Right renal cortex interstitium (tissue), 3 donors: ENCODE data around the gene HRAS. TPM values are rescaled to one million over a fixed set of nuclear protein-coding genes. Genes with fewer than 3 reads are reported as not detected.

Source experiments
- DNase-seq, 3 donors: peaks; one replicate each; pipeline ENCODE4 v3.0.0-alpha.2; 2013; ENCODE audit warnings: low read depth in 3 of 3, low spot score in 2 of 3
- polyA plus RNA-seq, 3 donors: library from polyadenylated mRNA; unstranded; fragments of 120-200 nt; gene quantifications; one replicate each; pipeline ENCODE4 v1.2.1, GENCODE V29; 2013; ENCODE audit not compliant: insufficient read length in 3 of 3

Gene HRAS
- polyA plus RNA-seq, 3 donors: 36.8 to 44.5 (median 39.2) TPM

DNA sequence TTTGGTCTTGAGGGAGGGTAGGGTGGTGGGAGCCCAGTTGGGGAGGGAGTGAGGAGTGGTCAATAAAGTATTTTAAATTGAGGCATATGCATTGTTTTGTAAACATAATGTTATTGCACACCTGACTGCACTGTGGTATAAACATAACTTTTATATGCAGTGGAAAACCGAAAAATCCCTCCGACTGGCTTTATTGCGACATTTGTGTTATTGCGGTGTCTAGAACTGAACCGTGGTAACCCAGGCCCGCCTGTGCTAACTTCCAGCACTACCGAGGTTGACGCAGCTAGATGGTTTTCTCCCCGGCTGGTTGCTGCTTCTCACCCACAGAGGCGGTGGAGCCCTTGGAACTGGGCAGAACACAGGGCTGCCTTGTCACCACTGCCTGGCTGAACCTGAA is 20.8 kb downstream of the HRAS start:
- DNase-seq: no peak

DNA sequence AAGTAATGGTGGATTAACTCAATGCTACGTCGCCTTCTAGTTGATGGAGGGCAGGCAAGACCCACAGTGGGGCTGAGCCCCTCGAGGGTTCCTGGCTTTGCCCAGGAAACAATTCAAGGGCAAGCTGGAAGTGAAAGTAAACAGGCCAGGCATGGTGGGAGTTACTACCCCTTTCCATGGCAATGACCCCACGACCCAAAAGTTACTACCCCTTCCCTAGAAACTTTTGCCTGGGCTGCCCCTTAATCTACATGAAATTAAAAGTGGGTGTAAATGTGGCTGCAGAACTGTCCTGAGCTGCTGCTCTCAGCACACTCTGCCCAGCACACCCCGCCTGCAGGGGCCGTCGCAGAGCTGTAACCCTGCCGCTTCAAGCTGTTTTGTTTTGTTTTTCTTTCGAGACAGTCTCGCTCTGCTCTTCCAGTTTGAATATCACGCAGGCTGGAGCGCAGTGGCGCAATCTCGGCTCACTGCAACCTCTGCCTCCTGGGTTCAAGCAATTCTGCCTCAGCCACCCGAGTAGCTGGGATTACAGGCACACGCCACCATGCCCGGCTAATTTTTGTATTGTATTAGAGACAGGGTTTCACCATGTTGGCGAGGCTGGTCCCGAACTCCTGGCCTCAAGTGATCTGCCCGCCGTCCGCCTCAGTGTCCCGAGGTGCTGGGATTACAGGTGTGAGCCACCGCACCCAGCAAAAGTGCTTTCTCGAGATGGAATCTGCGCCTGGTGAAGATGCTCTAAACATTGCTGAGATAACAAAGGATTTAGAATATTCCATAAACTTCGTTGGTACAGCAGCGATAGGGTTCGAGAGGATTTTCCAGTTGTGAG is 22.4 kb downstream of the HRAS start:
- no peak for DNase-seq

DNA sequence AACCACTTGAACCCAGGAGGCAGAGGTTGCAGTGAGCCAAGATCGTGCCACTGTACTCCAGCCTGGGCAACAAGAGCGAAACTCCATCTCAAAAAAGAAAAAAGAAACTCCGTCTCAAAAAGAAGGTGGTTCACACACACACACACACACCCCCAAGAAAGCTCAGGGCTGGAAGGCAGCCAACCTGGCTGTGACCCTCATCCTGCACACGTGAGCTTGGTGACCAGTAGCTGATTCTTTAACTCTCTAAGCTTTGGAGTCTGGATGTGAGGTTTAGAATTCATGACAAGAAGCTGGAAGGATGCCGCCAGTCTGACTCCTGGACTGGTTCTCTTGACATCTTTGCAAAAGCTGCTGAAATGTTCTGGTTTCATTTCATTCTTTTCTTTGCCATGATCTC is 26.4 kb downstream of the HRAS start:
- no peak for DNase-seq

DNA sequence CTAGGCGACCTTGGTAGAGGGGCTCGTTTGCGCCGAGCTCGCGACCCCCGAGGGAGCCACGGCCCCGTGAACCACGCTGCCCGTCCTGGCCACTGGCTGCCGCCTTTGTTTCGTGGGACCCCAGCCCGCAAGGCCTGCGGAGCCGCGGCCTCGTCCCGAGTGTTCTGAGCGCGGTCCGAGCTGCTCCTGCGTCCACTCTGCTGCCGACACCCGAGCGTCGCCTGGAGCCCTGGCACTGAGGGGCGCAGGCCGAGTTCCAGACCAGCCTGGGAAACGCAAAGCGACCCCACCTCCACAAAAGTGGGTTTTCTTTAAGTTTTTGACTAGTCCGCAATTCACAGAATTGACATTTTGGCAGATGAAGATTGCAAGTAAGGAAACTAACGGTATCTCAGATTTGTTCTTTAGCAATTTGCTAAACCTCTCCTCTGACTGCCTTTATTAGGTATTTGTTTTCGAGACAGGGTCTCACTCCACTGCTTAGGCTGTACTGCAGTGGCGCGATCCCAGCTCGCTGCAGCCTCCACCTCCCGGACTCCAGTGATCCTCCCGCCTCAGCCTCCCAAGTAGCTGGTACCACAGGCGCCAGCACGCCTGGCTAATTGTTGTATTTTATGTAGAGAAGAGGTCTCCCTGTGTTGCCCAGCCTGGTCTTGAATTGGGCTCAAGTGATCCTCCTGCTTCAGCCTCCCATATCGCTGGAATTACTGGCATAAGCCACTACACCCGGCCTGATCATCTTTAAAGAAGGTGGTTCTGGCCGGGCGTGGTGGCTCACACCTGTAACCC is 27.5 kb downstream of the HRAS start:
- no peak for DNase-seq

DNA sequence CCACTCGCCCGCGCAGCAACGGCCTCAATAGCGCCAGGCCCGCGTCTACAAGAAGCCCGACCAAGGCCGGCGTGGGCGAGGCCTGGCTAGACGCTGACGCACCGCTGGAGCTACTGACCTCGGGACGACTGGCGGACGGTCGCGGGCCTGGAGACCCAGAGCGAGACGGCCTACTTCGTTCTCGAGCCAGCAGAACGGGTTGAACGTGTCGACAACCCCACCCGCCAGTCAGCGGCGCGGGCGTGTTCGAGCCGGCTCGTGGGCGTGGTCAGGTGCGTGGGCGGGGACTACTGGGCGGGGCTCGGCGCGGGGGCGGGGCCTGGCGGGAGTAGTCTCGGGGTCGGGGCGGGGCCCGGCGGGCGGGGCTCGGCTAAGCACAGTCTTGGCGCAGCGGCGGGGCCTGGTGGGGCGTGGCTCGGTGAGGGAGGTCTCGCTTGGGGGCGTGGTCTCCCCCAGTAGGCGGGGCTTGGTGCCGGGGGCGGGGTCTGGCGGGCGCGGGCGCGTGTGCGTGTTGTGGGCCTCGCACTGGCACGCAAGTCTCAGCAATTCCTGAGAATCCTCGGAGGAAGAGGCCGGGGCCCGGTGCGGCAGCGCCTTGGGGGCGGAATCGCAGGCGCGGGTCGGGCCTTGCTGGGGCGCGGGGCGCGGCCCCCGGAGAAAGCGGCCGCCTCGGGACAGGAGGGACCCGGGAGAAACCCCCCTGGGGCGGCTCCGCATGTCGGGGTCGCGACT is 28.2 kb downstream of the HRAS start, which contains the start of gene RNH1:
Gene RNH1 (minus strand): TSS at position 248 of the 732 bp plus-strand sequence. CDS start 5,080 bp downstream, outside the sequence.
- peak in 1 of 3 donors; percentile 79 for DNase-seq

DNA sequence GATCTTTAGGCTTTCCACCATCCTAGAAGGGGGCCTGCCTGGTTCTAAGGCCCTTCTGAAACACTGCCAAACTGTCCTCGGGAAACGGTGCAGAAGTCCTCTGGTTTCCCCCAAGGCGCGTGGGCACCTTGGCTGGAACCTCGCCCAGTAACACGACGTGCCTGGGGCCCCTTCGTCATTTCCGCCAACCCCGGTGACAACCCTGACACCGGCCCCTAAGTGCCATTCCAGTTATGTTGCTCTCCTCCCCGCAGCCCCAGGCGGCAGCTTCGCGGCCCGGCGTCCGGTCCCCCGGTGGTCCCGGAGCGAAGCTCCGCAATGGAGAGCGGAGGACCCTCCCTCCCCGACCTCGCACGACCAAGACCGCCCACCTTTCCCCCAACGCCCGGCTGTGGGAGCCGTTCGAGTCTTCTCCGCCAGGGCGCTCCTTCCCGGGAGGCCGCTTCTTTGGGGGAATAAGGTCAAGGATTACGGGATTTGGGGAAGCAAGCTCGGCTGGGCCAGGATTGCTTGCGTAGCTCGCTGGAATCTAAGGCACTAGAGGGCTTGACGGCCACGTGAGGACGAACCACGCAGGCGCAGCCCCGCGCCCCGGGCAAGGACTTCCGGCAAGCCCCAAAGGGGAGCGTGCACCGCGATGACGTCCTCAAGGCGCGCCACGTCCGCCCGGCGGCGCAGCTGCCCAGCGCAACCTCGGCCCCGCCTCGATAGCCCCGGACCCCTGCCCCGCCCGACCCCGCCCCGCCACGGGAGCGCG is 29.0 kb downstream of the HRAS start:
- DNase-seq: peak; percentile 89 to 93 (median 92)

DNA sequence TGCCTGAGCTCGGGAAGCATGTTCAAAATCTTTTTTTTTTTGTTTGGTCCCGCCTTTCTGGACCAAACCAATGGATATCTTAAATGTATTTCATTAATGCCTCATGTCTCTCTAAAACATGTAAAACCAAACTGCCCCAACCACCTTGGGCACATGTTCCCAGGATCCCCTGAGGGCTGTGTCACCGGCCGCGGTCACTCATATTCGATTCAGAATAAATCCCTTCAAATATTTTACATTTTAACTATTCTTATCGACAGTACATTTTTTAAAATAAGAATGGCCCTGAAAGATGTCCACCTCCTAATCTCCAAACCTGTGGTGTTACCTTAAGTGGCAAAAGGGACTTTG is 30.4 kb downstream of the HRAS start:
- no peak for DNase-seq

DNA sequence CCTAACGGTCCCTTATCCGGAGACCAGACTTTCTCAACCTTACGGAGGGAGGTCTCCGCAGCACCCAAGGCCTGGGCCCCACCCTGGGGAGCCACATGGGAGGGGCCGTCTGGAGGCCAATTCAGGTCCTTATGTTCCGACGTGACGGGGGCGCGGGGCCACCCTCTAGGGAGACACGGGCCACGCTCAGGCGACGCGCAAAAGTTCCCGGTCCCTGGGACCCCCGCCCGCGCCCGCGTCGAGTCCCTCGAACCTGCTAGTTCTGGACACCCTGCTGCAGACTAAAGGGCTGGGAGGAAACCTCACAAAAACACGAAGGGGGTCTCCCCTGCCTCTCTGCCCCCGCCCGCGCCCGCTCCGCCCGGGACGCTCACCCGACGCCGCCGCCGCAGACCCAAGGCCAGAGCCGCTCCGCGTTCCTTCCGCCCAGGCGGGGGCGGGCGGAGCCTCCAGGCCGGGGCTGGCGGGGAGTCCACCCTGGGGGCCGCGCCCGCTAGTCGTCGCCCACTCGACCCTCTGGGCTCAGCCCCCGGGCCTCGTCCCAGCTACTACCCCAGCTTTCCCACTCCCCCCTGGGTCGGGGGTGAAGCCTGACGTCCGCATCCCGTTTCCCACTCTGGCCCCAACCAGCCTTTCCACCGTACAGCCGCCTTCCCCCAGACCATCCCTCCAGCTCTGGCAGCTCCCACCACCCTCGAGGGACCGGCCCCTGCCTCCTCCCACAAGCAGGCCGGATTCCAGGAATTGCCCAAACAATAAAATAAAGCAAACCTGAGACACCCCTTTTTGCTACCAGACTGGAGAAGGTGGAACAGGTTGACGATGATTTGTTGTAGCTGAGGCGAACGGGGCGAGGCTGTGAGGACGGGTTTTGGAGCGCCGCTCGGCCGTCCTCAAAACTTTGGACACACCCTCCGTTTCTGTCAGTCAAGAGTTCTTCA is 31.1 kb downstream of the HRAS start:
- DNase-seq: no peak

DNA sequence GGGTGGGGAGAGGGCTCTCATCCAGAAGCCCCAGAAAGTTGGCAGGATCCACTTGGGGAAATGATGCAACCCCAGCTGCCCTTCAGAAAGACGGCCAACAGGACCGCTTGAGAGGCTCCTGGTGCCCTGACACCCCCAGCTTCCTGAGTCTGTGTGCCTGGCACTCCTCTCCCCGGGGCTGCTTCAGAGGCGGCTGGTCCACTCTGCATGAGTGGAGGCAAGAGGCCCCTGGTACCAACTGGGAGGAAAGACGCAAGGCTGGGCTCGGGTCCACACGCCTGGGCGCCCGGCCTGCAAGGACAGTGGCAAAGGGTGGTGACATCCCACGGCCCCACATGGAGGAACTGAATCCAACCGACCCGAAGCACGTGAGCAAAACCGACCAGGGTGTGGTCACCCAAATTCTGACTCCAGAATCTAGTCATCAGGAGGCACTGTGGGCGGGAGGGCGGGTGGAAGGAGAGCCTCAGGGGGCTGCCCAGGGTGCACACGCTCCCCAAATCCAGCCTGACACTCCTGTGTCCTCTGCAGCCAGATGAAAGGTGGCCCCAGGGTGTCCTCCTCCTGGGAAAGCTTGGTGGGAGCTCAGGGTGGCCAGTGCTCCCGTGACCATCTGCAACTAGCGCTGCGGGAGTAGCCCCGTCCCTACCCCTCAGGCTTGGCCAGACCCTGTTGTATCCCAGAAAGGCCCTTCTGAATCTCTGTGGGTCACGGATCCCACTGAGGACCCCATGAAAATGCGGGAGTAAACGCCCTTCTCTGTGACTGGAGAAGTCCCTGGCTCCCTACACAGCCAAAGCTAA is 32.0 kb downstream of the HRAS start:
- no peak for DNase-seq

DNA sequence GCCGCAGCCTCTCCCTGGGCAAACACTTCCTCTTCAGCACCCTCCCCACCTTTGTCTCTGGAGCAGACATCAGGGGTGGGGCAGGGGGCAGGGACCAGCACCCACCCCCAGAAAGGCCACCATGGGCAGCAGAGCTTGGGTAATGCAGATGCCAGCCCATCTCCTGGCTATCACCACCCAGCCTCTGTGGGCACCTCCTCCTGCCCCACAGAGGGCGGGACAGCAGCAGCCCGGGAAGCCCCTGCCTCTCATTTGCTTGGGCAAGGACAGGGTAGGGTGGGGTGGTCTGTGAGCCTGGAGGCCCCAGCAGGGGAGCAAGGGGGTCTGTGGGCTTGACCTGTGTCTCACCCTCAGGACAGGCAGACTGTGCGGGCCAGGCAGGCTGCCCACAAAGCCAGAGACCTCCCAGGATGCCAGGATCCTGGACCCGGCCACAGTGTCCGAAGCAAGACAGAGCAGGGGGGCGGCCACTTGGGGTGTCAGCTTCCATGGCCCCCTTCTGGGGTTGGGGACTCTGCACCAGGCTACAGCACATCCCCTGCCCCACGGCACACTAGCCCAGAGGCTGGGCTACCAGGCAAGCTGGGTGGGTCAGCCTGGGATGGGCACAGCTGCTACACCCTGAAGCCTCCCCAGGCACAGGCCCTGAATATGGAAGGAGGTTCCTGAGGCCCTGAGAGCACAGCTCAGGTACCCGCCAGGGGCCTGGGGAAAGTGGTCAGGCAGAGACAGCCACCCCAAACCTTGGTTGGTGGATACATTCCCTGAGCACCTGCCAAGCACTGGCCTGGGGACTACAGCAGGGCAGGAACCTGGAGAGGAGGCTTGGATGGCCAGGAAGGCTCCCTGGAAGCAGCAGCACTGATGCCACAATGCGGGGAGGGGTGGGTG is 32.8 kb downstream of the HRAS start:
- DNase-seq: no peak

DNA sequence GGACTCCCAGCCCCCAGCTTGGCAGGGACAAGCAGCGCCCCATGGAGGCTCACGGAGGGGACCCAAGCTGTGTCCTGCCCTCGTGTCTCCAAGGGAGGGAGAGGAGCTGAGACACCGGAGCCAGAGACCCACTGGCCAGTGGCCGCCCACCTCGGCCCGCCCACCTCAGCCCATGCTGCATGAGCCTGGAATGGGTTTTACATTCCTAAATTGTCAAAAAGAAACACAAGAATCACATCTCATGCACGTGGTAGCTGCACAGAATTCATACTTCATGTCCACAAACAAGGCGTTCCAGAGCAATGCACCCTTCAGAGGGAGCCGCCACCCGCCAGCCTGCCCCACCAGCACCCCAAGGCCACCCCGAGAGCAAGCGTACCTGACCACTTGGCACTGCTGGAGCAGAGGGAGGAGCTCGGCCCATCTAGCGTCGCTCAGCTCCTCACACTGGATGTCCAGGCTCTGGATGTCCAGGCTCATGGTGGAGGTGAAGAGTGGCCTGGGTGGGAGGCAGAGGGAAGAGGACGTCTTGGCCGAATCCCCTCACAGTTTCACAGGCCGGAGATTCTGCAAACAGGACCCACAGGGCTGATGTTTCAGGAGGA is 33.6 kb downstream of the HRAS start:
- DNase-seq: no peak

DNA sequence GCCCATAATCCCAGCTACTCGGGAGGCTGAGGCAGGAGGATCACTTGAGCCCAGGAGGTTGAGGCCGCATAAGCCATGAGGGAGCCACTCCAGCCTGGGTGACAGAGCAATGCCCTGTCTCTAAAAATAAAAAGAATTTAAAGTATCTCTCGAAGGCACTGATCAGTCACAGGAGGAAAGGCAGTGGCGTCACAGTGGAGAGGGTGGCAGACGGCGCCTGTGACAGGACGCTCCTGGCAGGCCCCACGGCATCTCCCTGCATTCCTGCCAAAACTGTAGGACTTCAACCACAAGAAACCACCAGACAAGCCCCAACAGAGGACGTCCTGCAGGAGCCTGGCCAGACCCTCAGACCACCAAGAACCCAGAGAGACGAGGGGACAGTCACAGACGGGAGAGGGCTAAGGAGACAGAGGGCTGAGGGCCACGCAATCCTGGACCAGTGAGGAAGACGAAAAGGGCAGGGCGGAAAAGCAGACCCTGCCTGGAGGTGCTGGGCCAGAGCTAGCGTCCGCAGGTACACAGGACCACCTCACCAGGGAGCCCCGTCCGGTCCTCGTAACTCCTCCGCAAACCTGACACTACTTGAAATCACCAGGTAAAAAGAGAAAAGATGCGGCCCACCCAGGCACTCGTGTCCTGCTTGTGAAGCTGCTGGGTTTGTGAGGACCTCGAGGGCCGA is 34.2 kb downstream of the HRAS start:
- no peak for DNase-seq

DNA sequence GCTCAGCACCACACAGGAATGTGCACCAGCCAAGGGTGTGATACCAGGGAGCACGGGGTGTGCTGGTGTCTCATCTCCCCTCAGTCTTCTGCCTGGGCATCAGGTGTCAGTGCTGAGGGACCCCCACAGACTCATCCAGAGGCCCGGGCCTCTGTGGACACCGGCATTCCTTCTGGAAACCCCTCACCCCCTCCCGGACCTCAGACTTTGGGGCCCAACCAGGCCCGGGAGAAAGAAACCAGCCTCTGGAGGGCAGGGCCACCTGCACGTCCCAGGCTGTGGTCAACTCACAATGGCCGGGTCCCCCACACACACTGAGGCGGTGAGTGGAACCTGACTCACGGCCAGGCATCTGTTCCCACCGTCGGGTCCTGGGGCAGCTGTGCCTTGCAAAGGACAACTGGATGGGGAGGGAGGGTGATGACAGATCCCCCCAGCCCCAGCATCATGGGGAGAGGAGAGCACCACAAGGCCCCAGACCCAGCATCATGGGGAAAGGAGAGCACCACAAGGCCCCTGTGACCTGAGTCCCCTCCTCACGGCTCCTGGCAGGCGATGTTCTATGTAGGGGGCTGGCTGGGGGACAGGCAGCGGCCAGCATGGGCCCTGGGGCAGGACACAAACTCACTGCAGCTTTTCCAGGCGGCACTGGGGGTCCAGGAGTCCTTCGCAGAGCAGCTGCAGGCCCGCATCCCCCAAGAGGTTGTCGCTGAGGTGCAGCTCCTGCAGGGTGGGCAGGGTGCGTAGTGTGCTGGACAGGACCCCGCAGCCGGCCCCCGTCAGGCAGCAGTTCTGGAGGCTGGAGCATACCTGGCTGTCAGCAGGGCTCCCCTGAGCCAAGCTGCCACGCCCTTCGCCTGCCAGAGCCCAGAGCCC is 35.9 kb downstream of the HRAS start:
- DNase-seq: no peak

DNA sequence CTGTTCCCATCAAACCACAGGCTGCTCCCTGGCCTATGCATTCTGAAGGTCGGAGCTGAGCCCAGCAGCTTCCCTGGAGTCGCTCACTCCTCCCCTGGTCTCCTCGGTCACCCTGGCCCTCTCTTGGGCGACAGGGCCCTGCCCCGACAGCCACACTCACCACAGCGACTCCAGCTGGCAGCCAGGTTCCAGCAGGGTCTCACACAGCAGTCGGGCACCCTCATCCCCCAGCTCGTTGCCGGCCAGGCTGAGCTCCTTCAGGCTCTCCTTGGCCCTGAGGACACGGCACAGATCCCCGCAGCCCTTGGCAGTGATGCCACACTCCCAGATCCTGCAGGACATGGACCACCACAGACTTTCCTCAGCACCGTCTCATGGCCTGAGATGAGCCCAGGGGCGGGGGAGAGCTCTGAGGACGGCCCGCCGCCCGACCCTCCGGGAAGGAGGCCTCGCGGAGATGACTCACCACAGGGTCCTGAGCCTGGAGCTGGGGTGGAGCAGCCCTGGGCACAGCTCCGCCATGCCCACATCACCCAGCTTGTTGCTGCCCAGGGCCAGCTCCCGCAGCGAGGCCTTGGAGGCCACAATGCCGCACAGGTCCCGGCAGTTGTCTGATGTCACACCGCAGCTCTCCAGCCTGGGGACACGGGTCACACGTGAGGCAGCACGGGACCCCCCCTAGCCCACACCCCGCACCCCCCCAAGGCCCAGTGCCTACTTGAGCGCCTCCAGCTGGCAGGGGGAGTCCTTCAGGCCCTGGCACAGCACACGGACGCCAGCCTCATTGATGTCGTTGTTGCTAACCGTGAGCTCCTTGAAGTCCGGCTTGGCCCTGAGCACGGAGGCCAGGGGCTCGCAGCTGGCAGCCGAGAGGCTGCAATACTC is 36.8 kb downstream of the HRAS start:
- no peak for DNase-seq
